ENCODE results near the gene ANKRD1.
A peak's percentile ranks its signal among the peaks of the same experiment; 100 is the strongest.
"Not testable (repeated sequence)": the region's sequence is repeated elsewhere in the genome, so short reads cannot be mapped to it uniquely, and the experiment has no call there.

Gene ANKRD1

DNA sequence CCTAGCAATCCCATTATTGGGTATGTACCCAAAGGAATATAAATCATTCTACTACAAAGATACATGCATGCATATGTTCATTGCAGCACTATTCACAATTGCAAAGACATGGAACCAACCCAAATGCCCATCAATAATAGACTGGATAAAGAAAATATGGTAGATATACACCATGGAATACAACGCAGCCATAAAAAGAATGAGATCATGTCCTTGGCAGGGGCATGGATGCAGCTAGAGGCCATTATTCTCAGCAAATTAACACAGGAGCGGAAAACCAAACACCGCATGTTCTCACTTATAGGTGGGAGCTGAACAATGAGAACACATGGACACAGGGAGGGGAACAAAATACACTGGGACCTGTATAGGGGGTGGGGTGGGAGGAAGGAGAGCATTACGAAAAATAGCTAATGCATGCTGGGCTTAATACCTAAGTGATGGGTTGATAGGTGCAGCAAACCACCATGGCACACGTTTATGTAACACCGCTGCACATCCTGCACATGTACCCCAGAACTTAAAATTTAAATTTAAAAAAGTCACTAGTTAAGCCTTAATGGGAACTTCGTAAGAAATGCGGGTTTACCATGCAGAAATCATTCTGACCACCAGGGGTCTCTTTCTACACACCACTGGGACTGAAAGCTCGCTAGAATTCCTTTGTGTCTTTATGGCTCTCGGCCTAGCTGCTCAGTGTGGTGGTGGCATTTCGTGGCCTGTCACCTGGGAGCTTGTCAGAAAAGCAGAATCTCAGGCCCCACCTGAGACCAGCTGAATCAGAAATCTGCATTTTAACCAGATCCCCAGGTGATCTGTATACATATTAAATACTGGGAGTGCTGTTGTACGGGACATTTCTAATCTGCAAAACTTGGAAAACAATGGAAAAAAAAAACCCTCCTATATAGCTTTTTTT lies 9.5 kb downstream of the ANKRD1 start:
- DNase-seq, result no peak

GRCh38 chr10:90906596-90906995 lies 14.3 kb downstream of the ANKRD1 start:
- DNase-seq, result no peak

- DNase-seq, result no peak
These were observed 15.0 kb downstream of the ANKRD1 start for GRCh38 chr10:90905925-90906324.

DNA sequence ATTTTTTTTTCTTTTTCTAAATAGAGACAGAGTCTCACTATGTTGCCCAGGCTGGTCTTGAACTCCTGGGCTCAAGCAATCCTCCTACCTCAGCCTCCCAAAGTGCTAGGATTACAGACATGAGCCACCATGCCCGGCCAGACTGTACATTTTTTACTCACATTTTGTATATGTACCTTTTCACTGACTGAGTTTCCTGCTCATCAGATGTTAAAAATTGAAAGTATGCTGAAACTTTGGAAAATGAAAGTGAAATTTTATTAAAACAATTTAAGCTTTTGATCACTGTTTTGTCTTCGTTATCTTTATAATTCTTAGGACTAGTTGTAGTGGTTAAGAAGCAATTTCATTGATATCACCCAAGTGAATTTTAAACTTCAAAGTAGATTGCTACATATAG lies 24.0 kb downstream of the ANKRD1 start:
- not testable (repeated sequence) for DNase-seq

DNA sequence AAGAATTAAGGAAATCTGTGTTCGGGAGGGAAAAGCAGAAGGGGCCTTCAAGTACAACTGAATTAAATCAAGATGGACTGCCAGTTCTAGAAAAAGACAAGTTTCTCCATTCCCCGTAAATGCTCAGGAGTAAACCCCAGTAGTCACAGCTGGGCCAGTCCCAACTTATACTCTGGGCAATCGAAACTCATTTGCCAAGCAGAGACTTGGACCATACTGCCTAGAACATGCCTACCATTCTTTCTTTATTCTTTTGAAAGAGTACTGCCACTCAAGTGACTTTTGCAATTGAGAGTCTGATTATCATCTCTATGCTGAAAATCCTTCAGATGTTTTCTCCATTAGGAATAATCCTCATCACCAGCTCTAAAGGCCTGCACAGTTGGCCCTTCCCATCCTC lies 27.7 kb downstream of the ANKRD1 start:
- no peak for DNase-seq

- DNase-seq, result no peak
These were observed 30.5 kb downstream of the ANKRD1 start for GRCh38 chr10:90890347-90890746.

DNA sequence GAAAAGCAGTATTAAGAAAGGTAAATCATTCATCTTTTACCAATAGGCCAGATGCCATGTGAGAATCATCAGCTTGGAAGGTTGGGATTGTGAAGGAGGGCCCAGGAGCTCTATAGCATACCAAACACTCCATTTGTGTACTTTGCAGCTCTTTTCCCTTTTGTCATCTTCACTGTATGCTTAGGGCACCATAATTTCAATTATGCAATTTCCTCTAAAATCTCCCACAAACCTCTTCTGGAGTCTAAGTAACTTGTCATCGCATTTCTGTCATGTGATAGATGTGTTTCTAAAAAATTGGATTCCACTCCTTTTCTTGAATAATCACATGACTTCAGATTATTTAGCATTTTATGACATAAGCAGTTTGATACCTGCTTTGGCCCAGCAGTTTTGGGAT lies 31.3 kb downstream of the ANKRD1 start:
- DNase-seq, result no peak

GRCh38 chr10:90888387-90888786 lies 32.5 kb downstream of the ANKRD1 start:
- no peak for DNase-seq

DNA sequence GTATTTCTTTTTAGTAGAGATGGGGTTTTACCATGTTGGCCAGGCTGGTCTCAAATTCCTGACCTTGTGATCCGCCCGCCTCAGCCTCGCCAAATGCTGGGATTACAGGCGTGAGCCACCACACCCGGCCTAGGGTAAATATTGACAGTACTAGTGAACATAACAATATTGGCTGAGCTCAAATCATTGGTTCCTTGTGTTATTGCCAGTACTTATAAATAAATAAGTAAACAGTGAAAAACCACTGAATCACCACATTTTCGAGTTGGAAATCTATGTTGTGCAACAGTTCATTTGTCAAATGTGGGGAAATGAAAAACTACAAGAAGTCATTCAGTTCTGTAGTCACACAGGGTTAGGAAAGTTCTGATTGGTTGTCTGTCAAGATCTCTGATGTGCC lies 33.3 kb downstream of the ANKRD1 start:
- no peak for DNase-seq

DNA sequence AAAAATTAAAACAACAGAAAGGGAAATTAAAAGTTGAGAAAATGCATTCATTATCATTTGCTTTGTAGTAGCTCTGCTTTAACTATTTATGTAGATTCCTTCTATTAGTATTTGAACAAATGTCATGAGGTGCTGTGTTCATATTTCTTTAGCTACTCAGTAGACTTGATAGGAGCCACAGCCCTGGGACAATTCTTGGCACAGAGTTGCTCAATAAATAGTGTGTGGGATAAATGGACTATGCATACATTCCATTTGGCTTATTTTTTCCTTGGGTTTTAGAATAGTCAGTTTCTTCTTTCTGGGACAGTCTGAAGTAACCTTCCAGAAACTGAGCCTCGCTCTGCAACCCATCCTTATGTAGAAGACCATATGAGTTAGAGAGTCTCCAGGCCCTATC lies 35.7 kb downstream of the ANKRD1 start:
- no peak for DNase-seq

DNA sequence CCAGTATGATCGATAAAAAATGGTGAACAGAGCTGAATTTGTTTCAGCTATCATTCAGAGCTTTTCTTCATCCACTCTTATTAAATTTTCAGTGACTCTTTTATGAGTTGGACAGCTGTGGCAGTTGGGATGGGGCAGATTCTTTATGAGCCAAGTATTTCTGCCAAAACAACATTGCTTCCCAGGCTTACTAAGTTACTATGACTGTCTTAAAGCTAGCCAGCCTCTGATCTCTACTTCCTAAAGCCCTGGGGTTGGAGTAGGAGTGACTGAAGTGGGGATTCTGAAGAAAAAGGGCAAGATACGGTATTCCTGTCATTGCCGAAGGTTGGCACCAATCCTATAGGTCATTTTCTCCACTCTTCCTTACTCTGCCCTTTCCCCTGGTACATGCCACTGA lies 36.5 kb downstream of the ANKRD1 start:
- DNase-seq, result no peak

GRCh38 chr10:90880059-90880719 lies 40.7 kb downstream of the ANKRD1 start:
- DNase-seq, result not testable (repeated sequence)

- no peak for DNase-seq
These were observed 41.8 kb downstream of the ANKRD1 start for GRCh38 chr10:90879062-90879461.

- no peak for DNase-seq
These were observed 48.3 kb downstream of the ANKRD1 start for GRCh38 chr10:90872648-90873020.

- DNase-seq, result peak; percentile 56
These were observed 48.9 kb downstream of the ANKRD1 start, which contains the start of gene RPP30 for GRCh38 chr10:90871766-90872647. Gene RPP30 (plus strand): TSS chr10:90871974. CDS start chr10:90871987, 13 bp downstream.

DNA sequence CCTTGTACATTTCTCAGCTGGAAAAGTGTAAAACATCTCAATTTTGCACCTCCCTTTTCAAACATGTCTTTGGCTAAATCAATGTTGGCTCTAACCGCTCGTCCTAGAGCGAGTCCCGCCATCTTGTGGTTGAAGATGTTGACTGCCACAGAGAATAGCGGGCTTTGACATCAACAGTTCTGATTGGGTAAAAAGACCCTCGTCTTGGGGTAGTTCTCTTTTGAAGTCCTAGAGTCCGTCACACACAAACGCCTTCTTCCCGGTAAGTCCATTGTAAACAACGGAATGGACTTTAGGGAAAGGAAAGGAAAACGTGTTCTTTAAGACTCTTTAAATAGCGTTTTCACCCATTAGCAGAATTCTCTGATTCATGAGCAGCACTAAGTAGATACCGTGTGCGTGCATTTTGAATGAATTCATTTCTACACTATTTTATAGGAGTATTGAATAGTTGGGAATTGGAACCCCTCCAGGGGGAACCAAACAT lies 49.6 kb downstream of the ANKRD1 start:
- DNase-seq, result no peak

GRCh38 chr10:90866050-90866598 lies 54.8 kb downstream of the ANKRD1 start:
- DNase-seq, result no peak

GRCh38 chr10:90865401-90865800 lies 55.5 kb downstream of the ANKRD1 start:
- DNase-seq, result no peak

DNA sequence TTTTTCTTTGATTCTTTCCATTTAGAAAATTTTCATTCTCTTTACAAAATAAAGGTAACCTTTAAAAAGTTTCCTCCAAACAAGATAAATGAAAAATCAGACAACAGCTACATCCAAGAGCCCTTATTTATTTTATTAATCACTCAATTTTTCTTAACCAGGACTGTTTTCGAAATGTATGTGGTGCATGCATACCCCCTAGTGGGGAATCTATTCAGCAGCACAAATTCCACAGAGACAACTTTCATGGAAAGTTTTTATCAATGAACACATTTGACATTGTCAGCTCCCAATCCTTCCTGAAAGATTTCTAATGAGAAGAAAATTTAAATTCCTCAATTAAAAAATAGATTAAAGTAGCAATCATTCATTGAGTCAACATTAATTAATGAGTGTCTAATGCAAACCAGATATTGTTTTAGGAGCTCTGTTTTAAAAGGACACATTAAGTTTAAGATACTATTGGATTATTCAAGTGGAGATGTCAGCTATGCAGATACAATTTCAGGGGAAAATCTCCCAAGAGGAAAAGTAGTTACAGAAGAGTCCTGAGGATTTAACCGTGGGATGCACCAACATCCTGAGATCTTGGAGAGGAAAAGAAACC lies 57.9 kb downstream of the ANKRD1 start:
- DNase-seq, result no peak
